ENCODE results near the gene YTHDC1. TPM values are rescaled to one million over a fixed set of nuclear protein-coding genes. Genes with fewer than 3 reads are reported as not detected.

The YTHDC1 gene
- total and polyA plus RNA-seq, 2 of the 8 experiments (the other 6 are each of a cell fraction or from before 2014, with no cell fraction given): 25.7 to 89.5 TPM

DNA sequence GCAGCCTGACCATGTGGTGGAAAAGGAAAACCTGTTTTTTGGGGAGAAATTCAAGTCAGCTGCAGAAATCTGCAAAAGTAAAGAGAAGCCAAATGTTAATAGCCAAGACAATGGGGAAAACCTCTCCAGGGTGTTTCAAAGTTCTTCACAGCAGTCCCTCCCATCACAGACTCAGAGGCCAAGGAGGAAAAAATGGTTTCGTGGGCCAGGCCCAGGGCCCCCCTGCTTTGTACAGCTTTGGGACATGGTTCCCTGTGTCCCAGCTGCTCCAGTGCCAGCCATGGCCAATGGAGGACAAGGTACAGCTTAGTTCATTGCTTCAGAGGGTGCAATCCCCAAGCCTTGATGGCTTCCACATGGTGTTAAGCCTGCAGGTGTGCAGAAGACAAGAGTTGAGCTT is 15.2 kb upstream of the YTHDC1 start:
- DNase-seq (ENCODE audit: low read depth in 1 of 2, low spot score in 2 of 2): no peak
- Histone ChIP-seq H2AFZ (ENCODE audit: low read length) (no peak overlapping the region), H2BK20ac (ENCODE audit: low read length) (no peak overlapping the region), H3K4me1 (replicated peaks in 1 of 4; ENCODE audit: control insufficient read depth in 3 of 4, insufficient read depth in 4 of 4, low read length in 3 of 4) (peaks cover 0 to 5% (median 3%) of the 10 kb centered on the region in 4 experiments; a peak in 3 of 7 replicates), H3K27ac (ENCODE audit: low read depth, low read length) (no peak overlapping the region), H3K23me2 (ENCODE audit: low read depth, low read length) (no peaks in the 10 kb centered on the region), H4K20me1 (replicated peaks in 1 of 2; ENCODE audit: control insufficient read depth in 1 of 2, insufficient read depth in 2 of 2, low read length in 2 of 2) (no peaks in the 10 kb centered on the region), H3K23ac (ENCODE audit: insufficient read length) (no peak overlapping the region), H2BK15ac (ENCODE audit: low read length) (no peak overlapping the region), H4K91ac (replicated peaks; ENCODE audit: insufficient read length, low read length) (no peak overlapping the region), H3K9me3 (ENCODE audit: insufficient read depth in 2 of 2, low read depth in 1 of 2, low read length in 1 of 2) (peaks cover 8 to 16% of the 10 kb centered on the region in 2 experiments), H2BK120ac (replicated peaks; ENCODE audit: low read depth, low read length) (no peak overlapping the region), H3K27me3 (replicated peaks in 1 of 4; ENCODE audit: control insufficient read depth in 3 of 4, extremely low read depth in 1 of 4, insufficient read depth in 3 of 4, low read length in 3 of 4) (peaks cover 8 to 21% (median 9%) of the 10 kb centered on the region in 4 experiments; a peak in 6 of 7 replicates), H4K8ac (ENCODE audit: extremely low read depth, insufficient read depth, low read length) (no peak overlapping the region), H3K79me2 (ENCODE audit: control insufficient read depth in 1 of 2, insufficient read depth in 2 of 2, low read length in 2 of 2) (no peaks in the 10 kb centered on the region), H2BK5ac (ENCODE audit: low read depth, low read length) (no peak overlapping the region), H3K4me2 (ENCODE audit: insufficient read depth in 1 of 2, low read depth in 2 of 2, low read length in 2 of 2) (no peak overlapping the region), H2AK5ac (ENCODE audit: low read depth, low read length) (no peak overlapping the region), H2BK12ac (ENCODE audit: low read depth, low read length) (no peak overlapping the region), H3K36me3 (ENCODE audit: control insufficient read depth in 2 of 4, insufficient read depth in 4 of 4, low read length in 3 of 4) (no peaks in the 10 kb centered on the region), H3K79me1 (ENCODE audit: low read depth, low read length) (no peaks in the 10 kb centered on the region), H3K56ac (replicated peaks; ENCODE audit: insufficient read length, low read depth, low read length) (no peak overlapping the region), H3K14ac (ENCODE audit: insufficient read length) (no peak overlapping the region), H3K18ac (ENCODE audit: extremely low read depth, low read length) (no peak overlapping the region), H3K9ac (replicated peaks in 1 of 4; ENCODE audit: extremely low read depth in 1 of 4, low read depth in 3 of 4, low read length in 3 of 4) (no peak overlapping the region), H4K5ac (ENCODE audit: insufficient read length, low read depth, low read length) (no peak overlapping the region), H3K4me3 (ENCODE audit: extremely low read depth in 1 of 4, insufficient read depth in 2 of 4, low read depth in 3 of 4, low read length in 4 of 4) (no peak overlapping the region), H3K4ac (replicated peaks; ENCODE audit: insufficient read length, low read depth, low read length) (no peak overlapping the region)
- ChIA-PET POLR2A (ENCODE audit: partially characterized antibody) (interaction anchor here (1.2 to 2.0 kb wide), 2 partner anchors 12 to 14 kb away, joined by 4 to 8 read pairs; partner anchors contain the start of gene YTHDC1), CTCF (ENCODE audit: partially characterized antibody) (interaction anchor here (0.7 to 3.8 kb wide), 2 partner anchors 12 to 39 kb away, joined by 3 to 26 read pairs; no protein-coding TSS in a partner anchor)
- FAIRE-seq: no peak
- WGBS, 2 experiments (ENCODE audit: extremely low coverage in 1 of 2, insufficient coverage in 1 of 2, insufficient read length in 1 of 2, insufficient replicate concordance in 2 of 2, low coverage in 1 of 2, low lambda C conversion rate in 2 of 2, missing lambda C conversion rate in 1 of 2): 86% methylated on average over 1 of the region's 1 CpG; no CpG with 5 or more reads in 1 of the 2 experiments
- TF ChIP-seq POLR2AphosphoS5 (IDR thresholded peaks at IDR 0.05; ENCODE audit: low read depth, low read length) (no peak), BRCA1 (IDR thresholded peaks at IDR 0.05; ENCODE audit: low read depth, low read length) (no peak), YY1 (IDR thresholded peaks at IDR 0.05; ENCODE audit: low read depth, low read length) (no peak), CEBPB (IDR thresholded peaks at IDR 0.05; ENCODE audit: low read depth, low read length) (no peak), RAD21 (IDR thresholded peaks at IDR 0.05 in 1 of 2, conservative IDR thresholded peaks at IDR 0.05 in 1 of 2; ENCODE audit: low read depth in 2 of 2, low read length in 2 of 2) (no peak)
- TF ChIP-seq, protein P1, sequence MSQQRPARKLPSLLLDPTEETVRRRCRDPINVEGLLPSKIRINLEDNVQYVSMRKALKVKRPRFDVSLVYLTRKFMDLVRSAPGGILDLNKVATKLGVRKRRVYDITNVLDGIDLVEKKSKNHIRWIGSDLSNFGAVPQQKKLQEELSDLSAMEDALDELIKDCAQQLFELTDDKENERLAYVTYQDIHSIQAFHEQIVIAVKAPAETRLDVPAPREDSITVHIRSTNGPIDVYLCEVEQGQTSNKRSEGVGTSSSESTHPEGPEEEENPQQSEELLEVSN (IDR thresholded peaks at IDR 0.05): no peak

Data from H1 (cell line).